H1 (cell line): Measurements from ENCODE around the gene NFIA. TPM values are rescaled to one million over a fixed set of nuclear protein-coding genes. Genes with fewer than 3 reads are reported as not detected.

ENCODE experiments used
- CTCF ChIA-PET: fragments of 300-600 bp; sonication (Branson Sonifier 250); formaldehyde crosslinking; loops from one replicate; lab custom pipeline; 2021; ENCODE audit not compliant: partially characterized antibody; lab: Charles Lee
- POLR2A ChIA-PET: fragments of 300-600 bp; sonication (Branson Sonifier 250); formaldehyde crosslinking; loops from one replicate; lab custom pipeline; 2021; ENCODE audit warnings: inconsistent platforms; ENCODE audit not compliant: partially characterized antibody; lab: Charles Lee
- DNase-seq, 2 experiments: peaks; one replicate each; pipeline versions ENCODE4 v3.0.0 to v3.0.0-alpha.2; 2010 to 2022; ENCODE audit warnings: low spot score in 2 of 2, low read depth in 1 of 2, mixed read lengths in 1 of 2
- FAIRE-seq: peaks from 2 replicates; lab custom pipeline; 2011; peaks lifted over from hg19 to GRCh38; lab: Jason Lieb, UNC
- H2AFZ ChIP-seq: 2 replicates; pipeline ENCODE4 v1.8.1; 2012; ENCODE audit warnings: low read length, inconsistent platforms
- H2AK5ac ChIP-seq: 2 replicates; pipeline ENCODE4 v1.6.1; 2013; ENCODE audit warnings: low read depth, low read length
- H2BK120ac ChIP-seq: replicated peaks from 2 replicates; pipeline ENCODE3; 2013; ENCODE audit warnings: low read depth, low read length, inconsistent platforms
- H2BK12ac ChIP-seq: 2 replicates; pipeline ENCODE4 v1.6.1; 2013; ENCODE audit warnings: low read depth, low read length
- H2BK15ac ChIP-seq: 2 replicates; pipeline ENCODE4 v1.6.1; 2013; ENCODE audit warnings: low read length
- H2BK20ac ChIP-seq: 2 replicates; pipeline ENCODE4 v1.6.1; 2013; ENCODE audit warnings: low read length
- H2BK5ac ChIP-seq: 2 replicates; pipeline ENCODE4 v1.6.1; 2013; ENCODE audit warnings: low read depth, low read length
- H3K14ac ChIP-seq: 2 replicates; pipeline ENCODE4 v1.6.1; 2013; ENCODE audit warnings: inconsistent platforms; ENCODE audit not compliant: insufficient read length
- H3K18ac ChIP-seq: 2 replicates; pipeline ENCODE4 v1.6.1; 2013; ENCODE audit warnings: low read length; ENCODE audit errors: extremely low read depth
- H3K23ac ChIP-seq: 2 replicates; pipeline ENCODE4 v1.6.1; 2013; ENCODE audit warnings: inconsistent platforms; ENCODE audit not compliant: insufficient read length
- H3K23me2 ChIP-seq: 2 replicates; pipeline ENCODE4 v1.6.1; 2013; ENCODE audit warnings: low read depth, low read length
- H3K27ac ChIP-seq: 2 replicates; pipeline ENCODE4 v1.6.1; 2011; ENCODE audit warnings: low read depth, low read length, inconsistent platforms
- H3K27me3 ChIP-seq, 4 experiments: replicated peaks in 1 of 4; 1 replicate in 1 of 4; 2 replicates in 3 of 4; pipeline versions ENCODE4 v1.6.1 to v1.8.1; 2011 to 2013; ENCODE audit warnings: low read length in 3 of 4, mild to moderate bottlenecking in 3 of 4, inconsistent platforms in 2 of 4, mixed read lengths in 2 of 4, moderate library complexity in 1 of 4; ENCODE audit not compliant: control insufficient read depth in 3 of 4, insufficient read depth in 3 of 4; ENCODE audit errors: extremely low read depth in 1 of 4
- H3K36me3 ChIP-seq, 4 experiments: 2 replicates each; pipeline versions ENCODE4 v1.6.1 to v1.8.1; 2011 to 2013; ENCODE audit warnings: mild to moderate bottlenecking in 4 of 4, low read length in 3 of 4, moderate library complexity in 2 of 4, control low read depth in 1 of 4, inconsistent platforms in 1 of 4; ENCODE audit not compliant: insufficient read depth in 4 of 4, control insufficient read depth in 2 of 4
- H3K4ac ChIP-seq: replicated peaks from 2 replicates; pipeline ENCODE3; 2013; ENCODE audit warnings: low read length, low read depth, mixed read lengths, inconsistent platforms; ENCODE audit not compliant: insufficient read length
- H3K4me1 ChIP-seq, 4 experiments: replicated peaks in 1 of 4; 1 replicate in 1 of 4; 2 replicates in 3 of 4; pipeline versions ENCODE4 v1.6.1 to v1.8.1; 2011 to 2013; ENCODE audit warnings: low read length in 3 of 4, inconsistent platforms in 2 of 4, mixed read lengths in 1 of 4; ENCODE audit not compliant: insufficient read depth in 4 of 4, control insufficient read depth in 3 of 4
- H3K4me2 ChIP-seq, 2 experiments: 2 replicates each; pipeline versions ENCODE4 v1.6.1 to v1.8.1; 2011 to 2013; ENCODE audit warnings: low read depth in 2 of 2, low read length in 2 of 2, control low read depth in 1 of 2, inconsistent platforms in 1 of 2, mild to moderate bottlenecking in 1 of 2; ENCODE audit not compliant: insufficient read depth in 1 of 2
- H3K4me3 ChIP-seq, 4 experiments: fragments of 200-600, 300-600 bp in 1 of 4; sonication (generic), shearing (Covaris generic), sonication (Bioruptor Twin) in 1 of 4; 2 replicates each; pipeline versions ENCODE4 v1.5.1 to v1.8.1; 2011 to 2016; ENCODE audit warnings: low read length in 4 of 4, low read depth in 3 of 4, control low read depth in 2 of 4, inconsistent platforms in 2 of 4, mild to moderate bottlenecking in 2 of 4, mixed read lengths in 1 of 4, moderate library complexity in 1 of 4; ENCODE audit not compliant: insufficient read depth in 2 of 4; ENCODE audit errors: extremely low read depth in 1 of 4
- H3K56ac ChIP-seq: replicated peaks from 2 replicates; pipeline ENCODE3; 2013; ENCODE audit warnings: low read depth, mild to moderate bottlenecking, mixed read lengths, low read length, inconsistent platforms; ENCODE audit not compliant: insufficient read length
- H3K79me1 ChIP-seq: 2 replicates; pipeline ENCODE4 v1.6.1; 2013; ENCODE audit warnings: low read depth, low read length, control low read depth
- H3K79me2 ChIP-seq, 2 experiments: 2 replicates each; pipeline versions ENCODE4 v1.6.1 to v1.8.1; 2012 to 2013; ENCODE audit warnings: low read length in 2 of 2, mild to moderate bottlenecking in 2 of 2, inconsistent platforms in 1 of 2; ENCODE audit not compliant: insufficient read depth in 2 of 2, control insufficient read depth in 1 of 2
- H3K9ac ChIP-seq, 4 experiments: replicated peaks in 1 of 4; 1 replicate in 1 of 4; 2 replicates in 3 of 4; pipeline versions ENCODE4 v1.6.1 to v1.8.1; 2011 to 2013; ENCODE audit warnings: low read depth in 3 of 4, low read length in 3 of 4, control low read depth in 2 of 4, mild to moderate bottlenecking in 2 of 4, moderate library complexity in 2 of 4, inconsistent platforms in 1 of 4; ENCODE audit errors: extremely low read depth in 1 of 4
- H3K9me3 ChIP-seq, 2 experiments: 2 replicates each; pipeline versions ENCODE4 v1.6.1 to v1.8.1; 2012 to 2013; ENCODE audit warnings: mild to moderate bottlenecking in 2 of 2, moderate library complexity in 2 of 2, control low read depth in 1 of 2, inconsistent platforms in 1 of 2, low read depth in 1 of 2, low read length in 1 of 2, mixed read lengths in 1 of 2; ENCODE audit not compliant: insufficient read depth in 2 of 2
- H4K20me1 ChIP-seq, 2 experiments: replicated peaks in 1 of 2; 2 replicates each; pipeline versions ENCODE3 to v1.8.1; 2011 to 2013; ENCODE audit warnings: inconsistent platforms in 2 of 2, low read length in 2 of 2, mild to moderate bottlenecking in 1 of 2; ENCODE audit not compliant: insufficient read depth in 2 of 2, control insufficient read depth in 1 of 2
- H4K5ac ChIP-seq: 2 replicates; pipeline ENCODE4 v1.6.1; 2013; ENCODE audit warnings: low read length, low read depth, mixed read lengths, inconsistent platforms; ENCODE audit not compliant: insufficient read length
- H4K8ac ChIP-seq: 2 replicates; pipeline ENCODE4 v1.8.0; 2013; ENCODE audit warnings: mild to moderate bottlenecking, moderate library complexity, low read length, inconsistent platforms; ENCODE audit not compliant: insufficient read depth; ENCODE audit errors: extremely low read depth
- H4K91ac ChIP-seq: replicated peaks from 2 replicates; pipeline ENCODE3; 2013; ENCODE audit warnings: low read length, mixed read lengths, inconsistent platforms; ENCODE audit not compliant: insufficient read length
- KDM5A ChIP-seq: fragments of 200-600 bp; IDR thresholded peaks from 2 replicates; pipeline ENCODE4 v1.7.1; 2012; ENCODE audit warnings: mild to moderate bottlenecking, low read length, inconsistent platforms, mixed read lengths
- WGBS, 2 experiments: shearing (Covaris generic) in 1 of 2; methylation state at CpG; one replicate each; pipeline versions ENCODE4 v1.1.6 to v1.1.7; 2013 to 2015; ENCODE audit warnings: low lambda C conversion rate in 2 of 2, mixed read lengths in 2 of 2, inconsistent platforms in 1 of 2, low coverage in 1 of 2, missing lambda C conversion rate in 1 of 2; ENCODE audit not compliant: insufficient replicate concordance in 2 of 2, insufficient coverage in 1 of 2, insufficient read length in 1 of 2; ENCODE audit errors: extremely low coverage in 1 of 2, missing lambda C conversion rate in 1 of 2; 5-methylcytosine and 5-hydroxymethylcytosine counted together
- polyA plus RNA-seq, 7 experiments: library from polyadenylated mRNA; depleted of rRNA in 3 of 7; stranded (reverse) in 5 of 7; unstranded in 2 of 7; fragments of >200 nt in 5 of 7; fragments of 200-250 nt in 2 of 7; gene quantifications; 1 replicate in 5 of 7; 2 replicates in 1 of 7; 4 replicates in 1 of 7; pipeline versions ENCODE4 v1.2.1 to v1.2.3, GENCODE V29; 2011 to 2013; ENCODE audit warnings: missing spikeins in 2 of 7, mixed read lengths in 2 of 7
- total RNA-seq: library from RNA; stranded (reverse); fragmentation: NEBNext Ultra II Directional; extraction: Animal tissue kit (Norgen Biotek cat#: 25700); gene quantifications from 2 replicates; pipeline ENCODE4 v1.2.1, GENCODE V29; 2021

Gene NFIA
- total and polyA plus RNA-seq, 2 of the 8 experiments (the other 6 are each of a cell fraction or from before 2014, with no cell fraction given), result 1.8 to 2.3 TPM

GRCh38 chr1:61427510-61427909, 345.1 kb downstream of the NFIA start:
- Histone ChIP-seq H3K9ac (no peak overlapping the region), H4K8ac (no peak overlapping the region), H3K27me3 (no peaks in the 10 kb centered on the region), H3K4me2 (no peak overlapping the region), H3K9me3 (no peaks in the 10 kb centered on the region), H2AFZ (no peak overlapping the region), H2BK5ac (no peak overlapping the region), H2BK12ac (no peak overlapping the region), H3K27ac (no peak overlapping the region), H3K4me3 (no peak overlapping the region), H3K36me3 (no peaks in the 10 kb centered on the region), H2BK20ac (no peak overlapping the region), H2AK5ac (no peak overlapping the region), H2BK15ac (no peak overlapping the region), H3K4ac (no peak overlapping the region), H3K56ac (no peak overlapping the region), H3K23me2 (no peaks in the 10 kb centered on the region), H3K79me2 (no peaks in the 10 kb centered on the region), H4K5ac (no peak overlapping the region), H2BK120ac (no peak overlapping the region), H3K14ac (no peak overlapping the region), H3K18ac (no peak overlapping the region), H3K4me1 (peaks cover 0 to 2% (median 0%) of the 10 kb centered on the region in 4 experiments; a peak in 1 of 7 replicates), H4K91ac (no peak overlapping the region), H3K23ac (no peak overlapping the region), H4K20me1 (no peaks in the 10 kb centered on the region), H3K79me1 (no peaks in the 10 kb centered on the region)
- CTCF ChIA-PET, result interaction anchor here (0.9 to 1.9 kb wide), 2 partner anchors 9 to 12 kb away, joined by 4 to 5 read pairs; no protein-coding TSS in a partner anchor
- DNase-seq, result no peak
- 88% methylated on average over 2 of the region's 2 CpGs; no CpG with 5 or more reads in 1 of the 2 experiments for WGBS, 2 experiments
- POLR2A ChIA-PET, result no interaction called here
- no peak for FAIRE-seq
- TF ChIP-seq KDM5A, result no peak
